GM20431 (cell line): ENCODE measurements around the gene MLX.
"Not testable (repeated sequence)": the region's sequence is repeated elsewhere in the genome, so short reads cannot be mapped to it uniquely, and the experiment has no call there.

Source experiments
- in situ Hi-C: fragments of 300-500 bp; cut with MseI, MboI; formaldehyde crosslinking; loops from one replicate; pipeline ENCODE4 v1.15.0; 2020; ENCODE audit warnings: low sequenced_read_pairs; ENCODE audit not compliant: unreplicated experiment

MLX gene

DNA sequence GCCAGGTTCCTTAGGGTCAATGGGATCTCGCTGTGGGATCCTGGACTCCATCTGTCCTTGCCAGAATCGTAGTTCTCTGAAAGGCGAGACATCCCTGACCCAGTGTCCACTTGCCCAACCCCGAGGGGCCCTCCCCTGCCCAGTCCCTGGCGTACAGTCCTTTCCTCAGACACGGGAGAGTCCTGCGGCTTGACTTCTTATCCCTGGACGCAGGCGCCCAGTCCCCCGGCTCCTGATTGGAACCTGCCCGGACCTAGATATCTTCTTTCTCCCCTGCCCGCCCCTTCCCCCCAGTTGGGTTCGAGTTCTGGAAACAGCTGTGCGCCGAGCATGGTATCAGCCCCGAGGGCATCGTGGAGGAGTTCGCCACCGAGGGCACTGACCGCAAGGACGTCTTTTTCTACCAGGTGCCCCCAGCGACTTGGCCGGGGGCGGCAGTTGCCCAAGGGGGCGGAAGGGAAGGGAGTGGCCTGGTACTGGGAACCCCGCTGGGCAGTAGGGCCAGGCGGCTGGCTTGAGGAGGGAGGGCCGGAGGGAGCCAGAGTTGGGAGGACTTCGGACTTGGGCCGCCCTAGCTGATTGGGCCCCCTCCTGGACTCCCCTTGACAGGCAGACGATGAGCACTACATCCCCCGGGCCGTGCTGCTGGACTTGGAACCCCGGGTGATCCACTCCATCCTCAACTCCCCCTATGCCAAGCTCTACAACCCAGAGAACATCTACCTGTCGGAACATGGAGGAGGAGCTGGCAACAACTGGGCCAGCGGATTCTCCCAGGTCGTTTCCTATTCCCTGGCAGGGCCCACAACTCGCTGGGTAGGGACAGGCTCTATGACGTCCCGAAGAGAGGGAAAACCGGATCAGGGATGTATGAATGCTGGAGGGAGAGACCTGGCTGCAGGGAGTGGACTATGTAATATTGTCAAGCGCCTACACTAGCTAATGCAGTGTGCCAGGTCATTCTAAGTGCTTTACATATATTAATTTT is 43.2 kb downstream of the MLX start:
- in situ Hi-C loops, result not testable (repeated sequence)

- in situ Hi-C loops, result no loop called here
These were observed 45.1 kb downstream of the MLX start for GRCh38 chr17:42612013-42612412.

DNA sequence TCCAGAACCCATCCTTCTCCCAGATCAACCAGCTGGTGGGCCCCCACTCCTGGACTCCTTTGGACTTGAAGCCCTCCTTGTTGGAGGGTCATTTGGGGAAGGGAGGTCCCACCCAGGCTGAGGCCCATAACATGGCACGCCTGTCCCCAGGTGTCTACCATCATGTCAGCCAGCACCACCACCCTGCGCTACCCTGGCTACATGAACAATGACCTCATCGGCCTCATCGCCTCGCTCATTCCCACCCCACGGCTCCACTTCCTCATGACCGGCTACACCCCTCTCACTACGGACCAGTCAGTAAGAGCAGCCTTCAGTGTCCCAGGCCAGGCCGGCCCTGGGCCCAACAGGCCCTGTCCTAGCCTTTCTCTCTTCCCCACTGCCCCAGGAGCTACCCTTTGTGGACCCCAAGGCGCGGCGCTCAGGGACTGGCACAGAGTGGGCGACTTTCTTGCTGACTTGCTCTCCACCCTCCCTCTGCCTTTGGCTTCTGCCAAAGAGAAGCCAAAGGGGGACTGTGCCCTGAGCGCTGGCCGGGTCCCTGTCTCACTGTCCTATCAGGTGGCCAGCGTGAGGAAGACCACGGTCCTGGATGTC is 46.9 kb downstream of the MLX start:
- in situ Hi-C loops, result no loop called here

DNA sequence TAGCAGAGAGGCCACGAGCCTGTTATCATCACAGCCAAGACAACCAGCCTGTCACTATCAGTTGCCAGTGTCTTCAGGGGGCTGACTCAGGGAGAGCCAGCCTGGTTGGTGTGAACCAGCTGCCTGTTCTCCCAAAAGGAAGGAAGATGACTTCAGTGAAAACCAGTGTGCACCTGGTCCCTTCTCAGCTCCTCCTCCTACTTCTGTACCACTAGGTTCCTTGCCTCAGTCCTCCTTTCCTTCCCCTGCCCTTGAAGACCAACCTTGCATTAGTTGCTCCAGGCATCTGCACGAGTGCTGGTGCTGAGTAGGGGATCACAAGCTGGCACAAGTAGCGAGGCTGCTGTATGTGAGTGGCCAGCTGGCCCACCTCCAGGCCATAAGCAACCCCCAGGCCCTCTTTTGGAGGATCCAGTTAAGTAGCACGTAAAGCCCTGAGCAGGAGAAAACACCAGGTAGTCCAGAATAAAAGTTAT is 51.1 kb downstream of the MLX start:
- in situ Hi-C loops, result no loop called here

DNA sequence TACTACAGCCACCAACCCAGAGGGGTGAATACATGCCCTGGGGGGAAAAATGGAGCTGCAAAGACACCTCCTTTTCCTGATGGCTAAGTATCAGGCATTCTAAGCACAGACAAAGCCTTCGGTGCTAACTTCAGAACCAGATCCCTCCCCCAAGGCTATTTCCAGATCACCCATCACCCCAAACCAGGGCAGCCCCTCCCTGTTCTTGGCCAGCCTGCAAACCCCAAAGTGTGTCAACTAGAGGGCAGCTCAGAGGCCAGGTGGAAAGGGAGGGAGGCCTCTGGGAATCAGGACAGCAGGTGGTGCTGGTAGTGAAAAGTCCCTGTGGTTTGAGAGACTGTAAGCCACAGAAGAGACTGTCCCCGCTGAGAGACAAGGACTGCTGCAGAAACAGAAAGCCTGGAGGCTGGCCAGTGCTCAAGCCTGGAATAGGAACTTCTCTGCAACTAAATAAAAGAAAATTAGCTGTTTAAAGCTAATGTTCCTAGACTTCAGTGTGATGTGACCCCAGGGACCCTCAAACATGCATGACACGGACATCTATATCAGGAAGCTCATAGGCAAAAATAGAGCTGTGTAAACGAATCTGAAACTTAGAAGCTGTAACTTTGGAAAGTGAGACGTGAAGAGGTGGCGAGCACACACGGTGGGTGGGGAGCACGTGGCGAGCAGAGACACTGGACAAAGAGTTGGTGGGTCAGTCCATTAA is 51.7 kb downstream of the MLX start:
- in situ Hi-C loops, result no loop called here

DNA sequence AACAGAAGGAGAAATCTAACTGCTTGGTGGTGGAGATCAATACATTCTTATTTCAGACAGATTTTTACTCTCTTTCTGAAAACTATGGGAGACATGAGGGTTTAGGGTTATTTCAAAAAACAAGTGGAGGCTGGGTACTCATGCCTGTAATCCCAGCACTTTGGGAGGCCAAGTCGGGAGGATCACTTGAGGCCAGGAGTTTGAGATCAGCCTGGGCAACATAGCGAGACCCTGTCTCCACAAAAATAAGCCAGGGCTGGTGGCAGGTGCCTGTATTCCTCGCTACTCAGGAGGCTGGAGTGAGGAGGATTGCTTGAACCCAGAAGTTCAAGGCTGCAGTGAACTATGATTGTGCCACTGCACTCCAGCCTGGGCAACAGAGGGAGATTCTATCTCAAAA is 55.1 kb downstream of the MLX start:
- in situ Hi-C loops, result not testable (repeated sequence)
